HepG2 (cell line): Measurements from ENCODE around the gene ERCC6. TPM values are rescaled to one million over a fixed set of nuclear protein-coding genes. Genes with fewer than 3 reads are reported as not detected.

Experiments used
- ATAC-seq: fragments of 200-7000 bp; cut with Tn5 transposase; 3 replicates; pipeline ENCODE4 v1.9.1; 2020; ENCODE audit warnings: mild to moderate bottlenecking, moderate library complexity
- BruUV-seq: library from RNA; stranded (reverse); fragments of 400-500 nt; replicated peaks from 2 replicates; lab custom pipeline; 2021; lab: Mats Ljungman, UMichigan
- CTCF ChIA-PET: fragments of 300-600 bp; formaldehyde crosslinking; extraction: SDS; loops from one replicate; lab custom pipeline; 2021; ENCODE audit warnings: low total read pairs, inconsistent platforms, low intra/inter-chr PET ratio; lab: Yijun Ruan, JAX
- POLR2A ChIA-PET: fragments of 350-600 bp; sonication (Branson Sonifier 250); formaldehyde crosslinking; loops from one replicate; lab custom pipeline; 2020; ENCODE audit warnings: antibody characterized with exemption, inconsistent platforms; lab: Yijun Ruan, JAX
- DNase-seq: peaks from one replicate; pipeline ENCODE4 v3.0.0-alpha.2; 2015; ENCODE audit warnings: low spot score
- FAIRE-seq: peaks from 3 replicates; lab custom pipeline; 2011; peaks lifted over from hg19 to GRCh38; lab: Jason Lieb, UNC
- H2AFZ ChIP-seq: one replicate; pipeline ENCODE4 v1.6.1; 2011; ENCODE audit warnings: low read length, inconsistent platforms
- H3K27ac ChIP-seq: fragments of 300-600 bp; 3 replicates; pipeline ENCODE4 v1.8.0; 2011; ENCODE audit warnings: mixed run types, mild to moderate bottlenecking, mixed read lengths, low read length, inconsistent platforms; ENCODE audit not compliant: insufficient read depth; ENCODE audit errors: extremely low read length
- H3K27me3 ChIP-seq, 2 experiments: fragments of 200-600 bp in 1 of 2; 2 replicates in 1 of 2; 3 replicates in 1 of 2; pipeline versions ENCODE4 v1.6.0 to v1.8.0; 2011; ENCODE audit warnings: low read length in 2 of 2, mild to moderate bottlenecking in 2 of 2, moderate library complexity in 2 of 2, inconsistent platforms in 1 of 2; ENCODE audit not compliant: insufficient read depth in 2 of 2, control insufficient read depth in 1 of 2
- H3K36me3 ChIP-seq, 2 experiments: fragments of 200-600 bp in 1 of 2; replicated peaks in 1 of 2; 2 replicates in 1 of 2; 3 replicates in 1 of 2; pipeline versions ENCODE4 v1.5.1 to v1.8.0; 2011; ENCODE audit warnings: low read length in 2 of 2, inconsistent platforms in 1 of 2; ENCODE audit not compliant: insufficient read depth in 2 of 2, control insufficient read depth in 1 of 2
- H3K4me1 ChIP-seq: 2 replicates; pipeline ENCODE4 v1.5.1; 2012; ENCODE audit warnings: low read length, inconsistent platforms; ENCODE audit not compliant: insufficient read depth
- H3K4me2 ChIP-seq: 2 replicates; pipeline ENCODE4 v1.6.0; 2011; ENCODE audit warnings: low read depth, low read length, inconsistent platforms
- H3K4me3 ChIP-seq, 3 experiments: fragments of 200-600 bp in 1 of 3; sonication (generic), shearing (Covaris generic) in 1 of 3; replicated peaks in 1 of 3; 2 replicates each; pipeline ENCODE4 v1.5.1; 2011 to 2016; ENCODE audit warnings: low read length in 3 of 3, inconsistent platforms in 2 of 3, low read depth in 2 of 3, mild to moderate bottlenecking in 2 of 3, control low read depth in 1 of 3, mixed read lengths in 1 of 3; ENCODE audit not compliant: insufficient read depth in 1 of 3
- H3K79me2 ChIP-seq: one replicate; pipeline ENCODE4 v1.6.1; 2011; ENCODE audit warnings: low read length, inconsistent platforms; ENCODE audit not compliant: insufficient read depth
- H3K9ac ChIP-seq: 2 replicates; pipeline ENCODE4 v1.6.0; 2011; ENCODE audit warnings: mild to moderate bottlenecking, low read depth, low read length, inconsistent platforms; ENCODE audit not compliant: insufficient read depth
- H3K9me3 ChIP-seq: 2 replicates; pipeline ENCODE4 v1.5.1; 2012; ENCODE audit warnings: mild to moderate bottlenecking, low read length
- H4K20me1 ChIP-seq: 2 replicates; pipeline ENCODE4 v1.6.0; 2011; ENCODE audit warnings: inconsistent platforms, mild to moderate bottlenecking, low read length, moderate library complexity; ENCODE audit not compliant: insufficient read depth
- MTA3 ChIP-seq: sonication (generic); formaldehyde crosslinking; IDR thresholded peaks from 2 replicates; pipeline ENCODE4 v1.4.0; 2020; ENCODE audit warnings: missing genetic modification reagents
- SMARCC2 ChIP-seq: fragments of 450-650 bp; IDR thresholded peaks from 2 replicates; pipeline ENCODE4 v1.6.1; 2017; ENCODE audit warnings: antibody characterized with exemption, mild to moderate bottlenecking
- SRSF4 ChIP-seq: fragments of 200-400 bp; formaldehyde crosslinking; IDR thresholded peaks from one replicate; pipeline ENCODE4 v1.6.1; 2018; ENCODE audit warnings: mild to moderate bottlenecking, low read depth, low read length, moderate library complexity; ENCODE audit not compliant: poor library complexity, severe bottlenecking
- ZBTB37 ChIP-seq: sonication (generic); formaldehyde crosslinking; IDR thresholded peaks from 2 replicates; pipeline ENCODE4 v1.4.0; 2020; ENCODE audit warnings: mild to moderate bottlenecking, missing genetic modification reagents
- ZMAT5 ChIP-seq: sonication (generic); formaldehyde crosslinking; IDR thresholded peaks from 2 replicates; pipeline ENCODE4 v1.5.0; 2020; ENCODE audit warnings: mild to moderate bottlenecking, low read depth, missing genetic modification reagents, borderline replicate concordance
- ZNF280D ChIP-seq: sonication (generic); formaldehyde crosslinking; IDR thresholded peaks from 2 replicates; pipeline ENCODE4 v1.5.1; 2020; ENCODE audit warnings: mild to moderate bottlenecking, missing genetic modification reagents
- ZNF543 ChIP-seq: sonication (generic); formaldehyde crosslinking; IDR thresholded peaks from 2 replicates; pipeline ENCODE4 v1.4.0; 2020; ENCODE audit warnings: mild to moderate bottlenecking, missing genetic modification reagents
- ZNF784 ChIP-seq: sonication (generic); formaldehyde crosslinking; IDR thresholded peaks from 2 replicates; pipeline ENCODE4 v1.5.1; 2020; ENCODE audit warnings: missing genetic modification reagents, mild to moderate bottlenecking, borderline replicate concordance
- WGBS: methylation state at CpG from one replicate; pipeline ENCODE4 v1.1.6; 2017; ENCODE audit warnings: low lambda C conversion rate; 5-methylcytosine and 5-hydroxymethylcytosine counted together
- in situ Hi-C: cut with HindIII; loops from 2 replicates; pipeline ENCODE4 v1.10.0; 2017; ENCODE audit warnings: low pct_unique_long_range_greater_than_20kb; ENCODE audit not compliant: extremely low pct_ligation_motif_present
- intact Hi-C: fragments of 100-400 bp; cut with micrococcal nuclease; formaldehyde crosslinking; loops from one replicate; pipeline ENCODE4 v1.10.0; 2022; ENCODE audit not compliant: unreplicated experiment
- polyA plus RNA-seq, 8 experiments: library from polyadenylated mRNA; depleted of rRNA in 3 of 8; stranded (reverse) in 7 of 8; unstranded in 1 of 8; fragments of >200 nt; fragmentation: Illumina TruSeq in 4 of 8; extraction: Trizol in 4 of 8; gene quantifications; 2 replicates each; pipeline versions ENCODE4 v1.2.1 to v1.2.3, GENCODE V29; 2011 to 2016; ENCODE audit warnings: low read depth in 4 of 8, missing spikeins in 1 of 8, mixed read lengths in 1 of 8; ENCODE audit not compliant: insufficient read depth in 1 of 8
- total RNA-seq, 5 experiments: library from RNA; depleted of rRNA; stranded (reverse); fragments of >200 nt; fragmentation: Illumina TruSeq; extraction: Trizol; gene quantifications; 2 replicates each; pipeline ENCODE4 v1.2.3, GENCODE V29; 2016; ENCODE audit warnings: low read depth in 1 of 5

The ERCC6 gene
- total and polyA plus RNA-seq, 2 of the 13 experiments (the other 11 are each of a cell fraction or from before 2014, with no cell fraction given) = 5.1 to 9.8 TPM

GRCh38 chr10:49478819-49479218, 60.1 kb downstream of the ERCC6 start:
- Histone ChIP-seq H3K4me3 (no peak overlapping the region), H4K20me1 (no peaks in the 10 kb centered on the region), H3K27ac (no peak overlapping the region), H2AFZ (no peak overlapping the region), H3K9me3 (no peaks in the 10 kb centered on the region), H3K4me1 (no peaks in the 10 kb centered on the region), H3K27me3 (no peaks in the 10 kb centered on the region), H3K4me2 (no peak overlapping the region), H3K79me2 (no peaks in the 10 kb centered on the region), H3K9ac (no peak overlapping the region), H3K36me3 (peaks cover 4 to 13% of the 10 kb centered on the region in 2 experiments; a peak in 4 of 5 replicates)
- intact Hi-C loops (no loop called here), in situ Hi-C loops (no loop called here)
- no peak for FAIRE-seq
- ChIA-PET CTCF (no interaction called here), POLR2A (no interaction called here)
- TF ChIP-seq SMARCC2 (no peak), ZNF280D (no peak), ZMAT5 (no peak), MTA3 (CRISPR knock-in tag) (no peak), SRSF4 (no peak), ZNF784 (no peak), ZNF543 (CRISPR knock-in tag) (no peak), ZBTB37 (no peak)
- no TSS peak for BruUV-seq
- DNase-seq = no peak
- ATAC-seq = no peak
- WGBS = 98% methylated on average over 3 of the region's 3 CpGs
